Activated effector memory CD4-positive, alpha-beta T cell treated with anti-CD3 and anti-CD28 coated beads, Interleukin-2, amount 50 U/mL, for 16 hours (primary cell): ENCODE data around the gene GPN2.

Experiments
- DNase-seq: peaks from one replicate; pipeline ENCODE4 v3.0.0-alpha.2; 2020

GPN2 gene

DNA sequence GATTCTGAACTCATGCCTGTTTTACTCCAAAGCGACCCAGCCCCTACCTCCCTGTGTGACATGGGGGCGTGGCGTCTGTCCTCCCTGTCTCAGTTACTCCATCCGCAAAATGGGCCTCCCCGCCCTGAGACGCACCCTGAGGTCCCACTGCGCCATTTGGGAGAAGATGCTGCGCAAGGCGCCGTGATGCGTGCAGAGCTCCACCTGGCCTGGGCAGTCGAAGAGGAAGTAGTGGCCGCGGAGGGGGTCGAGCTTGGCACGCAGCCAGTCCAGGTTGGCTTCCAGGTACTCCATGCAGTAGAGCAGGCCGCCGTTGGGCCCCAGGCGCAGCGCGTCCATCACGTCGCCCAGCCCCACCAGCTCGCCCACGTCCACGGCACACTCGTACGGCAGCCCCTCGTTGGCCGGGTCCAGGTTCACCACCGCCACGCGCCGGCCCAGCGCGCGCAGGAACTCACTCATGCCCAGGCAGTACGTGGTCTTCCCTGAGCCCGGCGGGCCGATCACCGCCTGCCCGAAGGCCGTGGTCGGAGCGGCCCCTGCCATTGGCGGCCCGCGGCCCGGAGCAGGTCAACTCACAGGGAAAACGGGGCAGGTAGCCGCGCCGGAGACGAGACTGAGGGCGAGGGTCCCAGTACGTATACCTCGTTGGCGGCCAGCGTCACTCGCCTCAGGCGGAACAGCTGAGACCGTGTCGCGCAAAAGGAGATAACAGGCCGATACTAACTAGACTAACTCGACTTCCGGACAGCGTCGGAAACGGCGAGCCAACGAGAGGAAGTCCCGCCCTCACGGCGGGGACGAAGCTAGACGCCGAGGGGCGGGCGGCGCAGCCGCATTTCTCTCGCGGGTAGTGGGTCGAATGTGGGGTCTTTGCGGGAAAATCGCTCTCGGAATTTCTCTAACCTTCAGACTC lies at the start of gene GPN2:
TSS of gene GPN2 (minus strand) at position 733 of the 916 bp plus-strand sequence. CDS start at position 546, 187 bp downstream.
- peak; percentile 93 for DNase-seq

DNA sequence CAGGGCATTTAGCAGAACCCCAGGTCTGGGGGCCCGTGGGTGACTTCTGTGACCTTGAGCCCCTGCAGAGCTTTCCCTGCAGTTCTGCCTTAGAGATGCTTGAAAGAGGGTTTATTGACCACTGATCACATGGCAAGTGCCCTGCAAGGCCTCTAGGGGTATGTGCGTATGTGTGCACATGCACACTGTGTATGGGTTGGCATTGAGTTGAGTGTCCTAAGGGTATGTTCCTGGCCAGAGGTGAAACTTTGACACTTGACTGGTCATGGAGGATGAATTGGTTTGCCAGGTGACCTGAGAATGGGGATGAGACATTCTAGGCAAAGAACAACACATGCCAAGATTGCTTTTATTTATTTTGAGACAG lies 48.6 kb upstream of the GPN2 start:
- DNase-seq, result no peak

DNA sequence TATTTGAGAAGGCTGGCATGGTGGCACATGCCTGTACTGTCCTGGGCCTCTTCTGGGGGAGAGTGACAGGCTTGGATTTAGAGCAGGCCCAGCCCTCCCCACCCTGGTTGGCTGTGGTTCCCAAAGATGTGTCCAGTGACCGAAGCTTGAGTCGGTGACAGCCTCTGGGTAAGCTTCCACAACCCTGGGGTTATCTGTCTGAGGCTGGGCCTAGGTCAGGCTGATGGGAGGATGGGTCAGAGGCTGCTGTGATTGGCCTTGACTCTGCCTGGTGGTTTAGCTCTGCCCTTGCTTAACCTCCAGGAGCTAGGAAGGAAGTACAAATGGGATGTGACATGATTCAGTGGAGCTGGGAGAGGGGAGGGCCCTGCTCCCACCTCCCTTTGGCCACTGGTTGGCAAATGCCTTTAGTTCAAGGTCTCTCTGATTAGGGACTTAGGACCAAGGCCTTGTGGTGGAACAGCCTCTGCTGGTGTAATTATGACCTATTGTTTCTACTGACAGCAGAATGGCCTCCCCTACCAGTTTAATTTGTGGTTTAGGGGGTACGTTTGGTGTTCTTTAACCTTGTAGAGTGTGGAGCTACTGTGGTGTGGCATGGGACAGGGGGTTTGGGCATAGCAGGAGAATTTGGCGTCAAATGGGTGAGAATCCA lies 48.0 kb upstream of the GPN2 start:
- DNase-seq, result no peak

GRCh38 chr1:26936823-26937222 lies 46.7 kb upstream of the GPN2 start:
- DNase-seq, result no peak

DNA sequence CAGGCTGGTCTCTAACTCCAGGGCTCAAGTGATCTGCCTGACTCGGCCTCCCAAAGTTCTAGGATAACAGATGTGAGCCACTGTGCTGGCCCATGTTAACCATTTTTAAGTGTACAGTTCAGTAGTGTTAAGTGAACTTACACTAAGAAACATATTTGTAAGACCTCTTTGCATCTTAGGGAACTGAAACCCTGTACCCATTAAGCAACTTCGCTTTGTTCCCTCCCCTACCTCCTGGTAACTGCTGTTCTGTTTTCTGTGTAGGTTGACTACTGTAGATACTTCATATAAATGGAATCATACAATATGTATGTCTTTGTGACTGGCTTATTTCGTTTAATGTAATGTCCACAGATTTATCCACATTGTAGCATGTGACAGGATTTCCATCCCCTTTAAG lies 42.4 kb upstream of the GPN2 start:
- DNase-seq, result no peak

GRCh38 chr1:26923711-26924110 lies 33.6 kb upstream of the GPN2 start:
- DNase-seq, result no peak

DNA sequence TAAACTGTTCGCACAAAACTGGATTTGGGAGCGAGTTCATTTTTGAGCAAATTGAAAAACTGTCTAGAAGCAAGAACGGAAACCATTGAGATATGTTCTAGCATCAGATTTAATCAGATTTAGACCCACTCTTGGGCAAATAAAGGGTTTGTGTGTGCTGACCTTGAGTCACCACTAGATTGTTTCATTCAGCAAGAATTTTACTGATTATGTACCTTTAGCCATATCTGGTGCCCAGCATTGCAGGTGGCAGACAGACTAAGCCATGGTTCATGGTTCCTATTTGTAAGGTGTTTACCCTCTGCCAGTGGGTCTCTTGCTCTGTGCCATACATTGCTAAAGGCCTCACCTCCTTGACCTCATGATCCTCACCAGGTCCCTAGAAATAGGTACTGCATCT lies 32.8 kb upstream of the GPN2 start:
- DNase-seq, result no peak

GRCh38 chr1:26922431-26922729 lies 32.3 kb upstream of the GPN2 start:
- no peak for DNase-seq

DNA sequence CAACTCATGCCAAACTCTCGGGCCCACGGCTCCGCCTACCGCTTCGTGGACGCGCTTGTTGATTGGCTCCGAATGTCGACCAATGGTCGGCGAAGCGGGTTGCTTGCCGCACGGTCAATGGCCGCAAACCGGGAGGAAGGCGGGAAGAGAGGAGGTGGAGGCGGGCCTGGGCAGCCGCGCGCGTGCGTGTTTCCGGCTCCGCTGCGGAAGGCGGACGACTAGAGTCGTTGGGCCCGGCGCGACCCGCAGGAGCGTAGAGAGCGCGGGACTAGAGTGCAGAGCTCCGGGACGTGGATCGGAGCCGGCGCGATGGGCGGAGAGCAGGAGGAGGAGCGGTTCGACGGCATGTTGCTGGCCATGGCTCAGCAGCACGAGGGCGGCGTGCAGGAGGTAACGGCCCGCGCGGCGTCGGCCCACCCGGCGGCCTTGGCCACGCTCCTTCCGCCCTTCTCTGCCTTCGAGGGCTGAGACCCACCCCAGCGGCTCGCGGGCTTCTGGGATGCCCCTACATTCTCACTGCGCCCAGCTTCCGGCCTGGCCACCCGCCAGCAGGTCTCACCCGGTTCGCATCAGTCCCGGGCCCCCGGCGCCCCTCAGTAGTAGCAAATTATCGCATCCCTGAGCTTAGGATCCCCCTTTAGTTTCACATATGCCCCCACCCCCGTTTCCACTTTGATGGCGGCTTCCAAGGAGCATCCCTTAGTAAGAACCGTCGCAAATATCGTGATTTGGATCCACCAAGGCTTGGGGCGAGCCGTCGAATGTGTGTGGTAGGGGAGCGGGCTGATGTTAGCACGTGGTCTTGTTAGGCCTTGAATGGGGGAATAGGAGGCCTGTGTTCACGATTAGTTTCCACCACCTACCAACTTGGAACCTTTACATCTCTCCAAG lies 31.7 kb upstream of the GPN2 start, which contains the start of gene NUDC:
TSS of gene NUDC (plus strand) at position 204 of the 891 bp plus-strand sequence. CDS start at position 310, 106 bp downstream.
- DNase-seq, result peak; percentile 99

DNA sequence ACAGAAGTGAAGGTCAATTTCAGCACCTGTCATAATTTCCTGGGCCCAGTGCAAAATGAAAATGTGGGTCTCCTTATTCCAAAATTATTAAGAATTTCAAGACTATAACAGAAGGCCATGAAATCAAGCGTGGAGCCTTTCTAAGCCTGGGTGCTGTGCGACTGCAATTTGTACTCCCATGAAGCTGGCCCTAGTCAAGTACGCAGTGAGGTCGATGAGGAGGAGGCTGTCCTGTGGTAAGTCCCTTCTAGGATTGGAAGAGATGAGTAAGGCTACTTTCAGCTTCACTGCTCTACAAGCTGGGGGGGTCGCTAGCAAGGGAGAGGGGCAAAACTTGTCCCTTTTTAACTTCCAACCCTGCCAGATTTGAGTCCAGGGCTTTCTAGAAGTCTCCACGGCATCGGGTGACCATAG lies 31.1 kb upstream of the GPN2 start:
- no peak for DNase-seq

GRCh38 chr1:26915204-26915842 lies 25.2 kb upstream of the GPN2 start:
- no peak for DNase-seq

DNA sequence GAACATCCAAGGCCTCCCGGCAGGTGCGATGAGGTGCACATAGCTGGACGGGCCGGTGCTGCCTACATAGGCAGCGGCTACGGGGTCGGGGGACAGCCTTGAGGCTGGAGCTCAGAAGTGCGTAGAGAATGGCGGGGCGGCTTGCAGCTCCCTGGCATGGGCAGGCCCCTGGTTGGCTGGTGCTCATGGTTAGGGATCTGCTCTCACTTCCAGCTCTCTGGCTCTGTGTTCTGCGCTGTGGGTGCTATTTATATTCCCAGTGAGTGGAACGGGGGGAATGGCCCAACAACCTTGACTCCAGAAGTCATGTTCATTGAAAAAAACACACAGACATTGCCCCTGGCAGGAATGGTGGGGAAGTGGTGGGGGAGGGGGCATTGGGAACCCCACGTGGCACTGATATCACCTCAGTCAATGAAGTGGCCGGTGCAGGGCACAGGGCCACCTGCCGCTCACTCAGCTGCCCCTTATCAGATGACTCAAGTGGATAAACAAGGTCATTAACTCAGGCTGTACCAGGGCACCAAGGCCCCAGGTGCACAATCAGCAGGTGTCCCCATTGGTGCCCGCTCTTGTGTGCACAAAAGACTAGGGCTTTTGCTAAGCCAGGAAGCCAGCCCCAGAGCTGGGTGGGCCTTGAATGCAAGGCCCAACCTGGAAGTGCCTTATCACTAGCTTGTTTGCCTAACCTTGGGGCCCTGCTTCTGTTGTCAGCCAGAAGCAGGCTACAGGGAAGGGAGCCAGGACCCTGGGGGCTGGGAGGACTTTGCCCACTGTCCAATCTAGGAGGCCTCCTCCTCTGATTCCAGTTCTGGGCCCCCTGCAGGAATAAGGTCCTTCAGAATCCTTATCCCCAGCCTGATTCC lies 23.9 kb upstream of the GPN2 start, which contains the start of gene NR0B2:
TSS of gene NR0B2 (minus strand) at position 222 of the 866 bp plus-strand sequence. CDS start at position 187, 35 bp downstream.
- DNase-seq, result no peak

- DNase-seq, result no peak
Observed at GRCh38 chr1:26913389-26913753, 23.3 kb upstream of the GPN2 start.

DNA sequence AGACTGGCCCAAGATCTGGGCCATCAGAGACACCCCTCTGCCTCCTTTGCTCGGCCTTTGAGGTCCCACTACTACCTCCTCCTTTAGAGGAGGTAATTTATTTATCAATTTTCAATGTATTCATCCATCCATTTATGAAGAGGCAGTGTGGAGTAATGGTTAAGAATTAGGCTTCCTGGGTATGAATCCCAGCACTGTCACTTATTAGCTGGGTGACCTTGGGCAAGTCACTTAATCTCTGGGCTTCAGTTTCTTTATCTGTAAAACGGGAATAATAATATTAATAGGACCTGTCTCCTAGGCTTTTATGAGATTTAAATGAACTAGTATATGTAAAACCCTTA lies 22.0 kb upstream of the GPN2 start:
- no peak for DNase-seq

DNA sequence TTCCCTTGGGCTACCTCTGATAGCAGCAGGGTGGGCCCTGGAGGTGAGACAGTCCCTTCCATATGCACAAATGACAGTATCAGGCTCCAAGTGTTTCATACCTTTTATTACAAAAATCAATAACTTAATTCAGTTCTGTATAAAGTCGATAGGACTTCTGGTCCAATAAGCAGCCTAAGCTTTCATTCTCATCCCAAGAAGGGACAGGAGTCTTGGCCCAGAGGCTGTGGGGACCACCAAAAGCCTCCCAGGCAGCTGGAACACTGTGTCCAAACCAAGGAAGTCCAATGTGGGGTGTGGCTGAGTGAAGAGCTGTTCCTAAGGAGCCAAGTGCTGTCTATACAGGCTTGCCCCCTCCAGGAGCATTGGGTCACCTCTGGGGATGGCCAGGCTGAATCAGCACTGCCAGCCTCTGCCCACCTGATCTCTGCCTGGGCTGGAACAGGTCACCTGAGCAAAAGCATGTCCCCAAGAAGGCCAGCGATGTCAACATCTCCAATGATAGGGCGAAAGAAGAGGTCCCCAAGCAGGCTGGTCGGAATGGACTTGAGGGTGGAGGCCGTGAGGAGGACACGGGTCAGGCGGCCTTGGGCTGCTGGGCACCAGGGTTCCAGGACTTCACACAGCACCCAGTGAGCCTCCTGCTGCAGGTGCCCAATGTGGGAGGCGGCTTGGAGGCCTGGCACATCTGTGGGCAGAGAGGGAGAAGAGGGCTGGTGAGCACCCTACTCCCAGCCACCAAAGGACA lies 21.5 kb upstream of the GPN2 start:
- no peak for DNase-seq

GRCh38 chr1:26910343-26911160 lies 20.5 kb upstream of the GPN2 start:
- no peak for DNase-seq

- DNase-seq, result no peak
Observed at GRCh38 chr1:26909951-26910342, 19.9 kb upstream of the GPN2 start.

GRCh38 chr1:26907071-26907917 lies 17.2 kb upstream of the GPN2 start:
- DNase-seq, result no peak

GRCh38 chr1:26900815-26901511 lies 10.9 kb upstream of the GPN2 start:
- no peak for DNase-seq
